Stimulated activated CD8-positive, alpha-beta memory T cell treated with anti-CD3 and anti-CD28 coated beads, Interleukin-15, amount 100 ng/mL, for 24 hours (primary cell): ENCODE data around the gene PPP1R14C.

ENCODE experiments used
- DNase-seq: peaks from one replicate; pipeline ENCODE4 v3.0.0-alpha.2; 2020; ENCODE audit warnings: low read depth

Gene PPP1R14C

DNA sequence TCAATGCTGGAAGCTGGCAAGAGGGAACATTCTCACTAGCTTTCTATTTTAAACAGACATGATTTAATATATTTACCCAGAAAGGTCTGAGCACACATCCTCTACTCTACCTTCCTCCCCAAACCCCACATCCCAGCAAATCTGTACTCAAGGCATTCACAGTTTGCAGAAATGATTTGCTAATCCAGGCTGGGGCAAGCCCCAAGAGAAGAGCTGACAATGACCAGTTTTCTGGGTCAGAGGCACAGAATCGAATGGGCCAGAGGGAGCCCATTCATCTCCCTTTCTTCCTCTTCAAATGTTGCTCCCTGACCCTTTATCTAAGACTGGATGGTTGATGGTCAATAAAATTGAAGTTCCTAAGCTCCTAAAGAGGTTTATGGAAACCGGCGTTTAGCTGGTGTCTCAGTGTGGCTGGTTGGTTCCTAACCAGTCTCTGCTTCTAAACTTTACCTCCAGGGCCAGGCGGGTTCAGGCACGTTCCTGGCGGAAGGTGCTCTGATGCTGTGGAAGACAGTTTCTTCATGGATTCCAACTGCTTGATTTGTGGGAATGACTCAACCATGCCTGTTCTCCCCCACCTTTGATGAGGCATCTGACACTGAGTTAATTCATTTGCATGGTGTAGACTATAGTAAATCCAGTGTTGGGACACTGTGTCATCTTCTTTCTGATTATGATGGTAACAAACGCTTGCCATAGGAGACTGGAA, 129.6 kb downstream of the PPP1R14C start:
- DNase-seq, result no peak

DNA sequence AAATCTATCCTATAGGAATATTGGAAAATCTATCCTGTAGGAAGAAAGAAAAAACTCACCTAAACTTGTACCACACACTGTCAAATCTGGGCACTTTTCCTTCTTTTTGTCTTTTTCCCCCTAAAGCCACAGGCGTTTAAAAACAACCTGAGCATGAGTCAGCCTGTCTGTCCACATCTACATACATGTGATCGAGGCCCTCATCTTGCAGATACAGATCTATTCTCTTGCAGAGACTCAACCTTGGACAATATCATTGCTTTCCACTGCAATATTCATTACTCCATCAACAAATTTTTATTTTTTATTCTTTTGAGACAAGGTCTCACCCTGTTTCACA, 130.1 kb downstream of the PPP1R14C start:
- no peak for DNase-seq

DNA sequence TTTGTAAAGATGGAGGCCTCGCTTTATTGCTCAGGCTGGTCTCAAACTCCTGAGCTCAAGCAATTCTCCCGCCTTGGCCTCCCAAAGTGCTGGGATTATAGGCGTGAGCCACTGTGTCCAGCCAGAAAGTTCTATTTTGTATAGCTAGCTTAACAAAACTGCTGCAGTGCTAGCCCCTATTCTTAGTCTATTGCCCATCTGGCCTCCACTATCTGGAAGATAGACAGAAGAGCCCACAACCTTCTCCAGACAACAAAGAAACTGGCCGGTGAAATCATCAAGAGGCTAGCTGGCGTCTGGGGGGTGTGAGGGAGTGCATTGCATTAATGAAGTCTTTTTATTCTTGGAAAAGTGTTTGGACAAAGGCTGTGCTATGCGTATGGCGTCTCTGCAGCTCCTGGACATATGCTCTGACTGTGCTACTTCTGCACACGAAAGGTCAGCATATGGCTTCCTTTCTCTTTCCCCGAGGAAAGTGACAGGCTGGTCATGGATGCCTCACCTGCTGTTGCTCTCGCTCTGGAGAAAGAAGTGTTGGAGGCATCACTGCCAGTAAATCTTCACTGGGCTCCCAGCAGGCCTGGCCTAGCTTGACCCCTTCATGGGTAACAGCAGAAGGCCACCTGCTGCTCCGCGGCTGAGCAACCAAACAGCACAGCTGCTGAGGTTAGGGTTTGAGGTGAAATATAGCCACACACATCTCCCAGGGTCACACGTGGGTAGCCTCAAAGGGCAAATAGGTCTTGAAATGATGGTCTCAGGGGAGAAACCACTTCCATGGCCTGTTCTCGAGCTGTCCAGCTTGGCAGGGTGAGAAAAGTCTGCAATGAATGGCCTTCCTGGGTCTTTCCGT, 130.8 kb downstream of the PPP1R14C start:
- DNase-seq, result no peak

GRCh38 chr6:150275489-150275888, 132.6 kb downstream of the PPP1R14C start:
- no peak for DNase-seq

- no peak for DNase-seq
These were observed 133.5 kb downstream of the PPP1R14C start for GRCh38 chr6:150276168-150276936.

GRCh38 chr6:150276937-150277742, 134.3 kb downstream of the PPP1R14C start:
- no peak for DNase-seq

DNA sequence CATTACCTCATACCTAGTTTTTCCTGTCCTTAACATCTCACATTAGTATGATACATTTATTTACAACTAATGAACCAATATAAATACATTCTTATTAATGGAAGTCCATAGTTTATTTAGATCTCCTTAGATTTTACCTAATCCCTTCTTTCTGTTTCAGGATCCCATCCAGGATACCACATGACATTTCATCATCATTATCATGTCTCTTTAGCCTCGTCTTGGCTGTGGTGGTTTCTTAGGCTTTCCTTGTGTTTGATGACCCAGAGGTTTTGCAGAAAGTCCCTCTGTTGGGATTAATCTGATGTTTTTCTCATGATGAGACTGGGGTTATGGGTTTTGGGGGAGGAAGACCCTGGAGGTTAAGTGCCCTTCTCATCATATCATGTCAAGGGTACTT, 136.7 kb downstream of the PPP1R14C start:
- DNase-seq, result no peak

DNA sequence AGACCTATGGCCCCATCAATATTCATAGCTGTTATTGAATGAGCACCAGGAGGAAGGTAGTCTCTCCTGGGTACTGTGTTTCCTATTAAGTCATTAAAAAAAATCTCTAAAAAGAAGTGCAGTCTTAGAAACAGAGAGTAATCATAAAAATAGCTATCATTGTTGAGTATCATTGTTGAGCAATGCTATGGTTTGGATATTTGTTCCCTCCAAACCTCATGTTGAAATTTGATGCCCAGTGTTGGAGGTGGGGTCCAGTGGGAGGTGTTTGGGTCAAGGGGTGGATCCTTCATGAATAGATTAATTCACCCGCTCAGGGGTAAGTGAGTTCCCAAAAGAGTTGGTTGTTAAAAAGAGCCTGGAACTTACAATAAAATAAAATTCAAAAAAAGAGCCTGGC, 137.9 kb downstream of the PPP1R14C start:
- no peak for DNase-seq

DNA sequence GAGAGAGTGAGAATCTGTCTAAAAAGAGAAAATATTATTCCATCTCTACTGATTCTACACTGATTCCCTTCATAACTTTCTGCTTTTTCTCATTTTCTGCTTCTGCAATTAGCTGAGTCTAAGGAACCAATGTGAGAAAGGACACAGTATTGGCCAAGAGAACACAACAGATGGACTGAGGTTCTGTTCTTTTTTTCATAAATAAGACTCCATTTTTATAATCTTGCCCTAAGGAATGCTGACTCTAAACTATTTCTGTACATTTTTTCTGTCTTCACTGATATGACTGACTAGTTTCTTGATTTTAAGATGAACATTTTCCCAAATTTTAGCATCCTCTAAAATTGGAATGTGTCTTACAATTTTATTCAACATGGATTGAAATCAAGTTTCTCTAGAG, 138.9 kb downstream of the PPP1R14C start:
- DNase-seq, result no peak

- no peak for DNase-seq
These were observed 140.0 kb downstream of the PPP1R14C start for GRCh38 chr6:150282806-150283205.

DNA sequence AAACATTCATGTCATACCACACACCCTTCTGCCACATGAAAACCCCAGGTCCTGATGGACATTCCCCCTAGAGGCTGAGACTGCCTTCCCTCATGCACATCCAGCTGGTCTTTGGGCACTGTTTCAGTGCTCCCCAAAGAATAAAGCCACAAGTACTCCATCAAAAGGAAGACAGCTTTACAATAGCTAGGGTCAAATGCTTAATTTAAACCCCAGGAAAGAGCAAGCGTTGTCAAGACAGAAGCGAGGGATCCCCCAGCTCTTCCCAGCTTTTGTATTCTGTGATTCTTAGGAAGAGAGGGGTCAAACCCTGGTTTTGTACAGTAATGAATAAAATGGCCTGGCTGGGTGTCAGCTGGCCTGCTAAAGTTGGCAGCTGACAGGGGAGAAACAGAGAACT, 143.6 kb downstream of the PPP1R14C start:
- no peak for DNase-seq

- DNase-seq, result no peak
These were observed 144.1 kb downstream of the PPP1R14C start for GRCh38 chr6:150286912-150287311.

DNA sequence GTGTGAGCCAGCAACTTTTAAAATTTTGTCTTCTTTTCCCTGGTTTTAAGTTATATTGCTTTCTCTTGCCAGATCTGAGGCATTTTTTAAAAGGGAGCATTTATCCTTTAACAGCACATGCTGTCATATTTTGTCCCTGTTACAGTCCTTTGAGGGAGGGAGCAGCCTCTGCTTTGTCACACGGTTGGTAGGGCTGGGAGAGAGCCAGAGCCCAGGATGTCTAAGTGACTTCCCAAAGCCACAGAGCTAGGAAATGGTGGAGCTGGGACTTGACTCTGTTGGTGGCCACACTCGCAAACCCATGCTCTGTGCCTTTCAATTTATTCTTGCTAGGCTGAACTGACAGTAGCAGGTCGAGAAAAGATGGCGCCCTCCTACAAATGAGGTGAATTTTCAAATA, 145.6 kb downstream of the PPP1R14C start:
- no peak for DNase-seq

DNA sequence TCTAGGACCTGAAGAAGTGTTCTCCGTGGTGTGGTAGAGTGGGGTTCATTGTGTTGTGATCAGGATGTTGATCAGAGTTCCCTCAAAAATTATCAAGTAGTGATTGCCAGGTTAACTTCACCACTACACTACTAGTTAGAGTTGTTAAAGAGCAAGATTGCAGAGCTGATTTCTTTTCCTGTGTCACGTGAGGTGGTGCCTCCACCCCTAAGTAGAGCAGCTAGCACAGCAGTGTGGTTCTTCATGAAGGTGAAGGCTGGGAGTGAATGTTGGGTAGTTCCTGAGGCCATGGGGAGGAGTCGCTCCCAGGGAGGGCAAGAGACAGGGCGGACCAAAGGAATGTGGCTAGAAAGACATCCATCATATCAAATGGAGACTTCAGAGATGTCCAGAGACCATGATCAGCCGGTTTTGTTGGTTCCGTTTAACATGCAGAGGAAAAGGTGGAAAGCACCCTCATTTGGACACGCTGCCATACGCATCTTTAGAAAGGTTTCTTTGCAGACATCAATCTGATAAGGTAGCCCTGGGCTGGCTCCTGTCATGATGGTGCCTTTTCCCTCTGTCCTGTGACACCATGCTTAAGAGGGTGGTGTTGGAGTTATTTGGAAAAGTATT, 146.7 kb downstream of the PPP1R14C start:
- DNase-seq, result no peak

DNA sequence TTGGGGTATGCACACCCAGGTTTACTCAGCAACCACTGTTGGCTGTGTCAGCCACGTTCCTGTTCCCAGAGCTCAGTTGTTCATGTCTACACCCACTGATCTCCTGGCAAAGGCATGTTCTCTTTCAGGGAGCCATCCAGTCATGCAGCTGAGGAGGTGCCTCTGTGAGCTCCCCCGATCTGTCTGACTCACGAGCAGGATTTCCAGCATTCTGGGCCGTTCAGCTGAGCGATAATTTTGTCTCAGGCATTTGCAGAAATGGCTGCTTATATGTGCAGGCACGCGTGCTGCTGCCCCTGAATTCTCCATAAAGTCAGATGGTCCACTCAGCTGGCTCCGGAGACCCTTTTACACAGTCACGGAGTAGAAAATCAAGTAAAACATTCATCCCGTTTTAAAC, 147.6 kb downstream of the PPP1R14C start:
- no peak for DNase-seq

- no peak for DNase-seq
These were observed 149.3 kb downstream of the PPP1R14C start for GRCh38 chr6:150291968-150292710.

DNA sequence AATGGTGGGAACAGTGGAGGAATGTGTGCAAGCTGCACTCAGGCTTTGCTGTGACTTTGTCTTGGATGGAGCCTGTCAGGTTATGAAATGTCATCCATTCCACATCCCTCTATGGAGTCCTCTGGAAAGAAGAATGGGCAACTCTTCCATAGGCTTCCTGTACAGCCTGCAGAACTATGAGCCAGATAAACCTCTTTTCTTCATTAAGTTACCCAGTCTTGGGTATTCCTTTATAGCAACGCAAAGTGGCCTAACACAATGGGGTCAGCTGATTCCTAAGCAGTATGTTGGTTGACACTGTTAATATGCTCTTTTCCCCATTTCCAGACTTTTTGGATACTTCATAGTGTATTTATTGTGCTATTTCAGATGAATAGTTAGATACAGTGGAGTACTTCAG, 150.2 kb downstream of the PPP1R14C start:
- DNase-seq, result no peak

- DNase-seq, result no peak
These were observed 150.8 kb downstream of the PPP1R14C start for GRCh38 chr6:150293423-150294173.

DNA sequence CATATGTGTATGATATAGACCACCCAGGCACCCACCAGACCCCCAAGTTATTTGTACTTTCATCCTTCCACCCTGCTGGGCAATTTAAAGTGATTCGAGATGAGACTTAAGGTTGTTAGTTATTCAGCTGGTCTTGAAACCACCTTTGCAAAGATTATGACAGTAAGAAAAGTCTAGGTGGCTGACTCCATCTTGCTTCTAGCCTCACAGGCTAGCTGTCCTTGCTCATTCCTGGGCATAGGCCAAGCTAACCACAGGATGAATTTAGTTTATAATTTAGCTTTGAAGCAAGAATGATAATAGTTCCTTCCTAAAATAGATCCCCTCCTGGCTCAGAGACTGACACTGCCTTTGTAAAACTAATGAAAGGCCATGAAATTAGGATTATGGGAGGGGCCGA, 154.0 kb downstream of the PPP1R14C start:
- no peak for DNase-seq
